ENCODE data around the gene OSBPL10. TPM values are rescaled to one million over a fixed set of nuclear protein-coding genes. Genes with fewer than 3 reads are reported as not detected.

OSBPL10 gene
- total RNA-seq, 1 experiment from 2014 or later: 48.0 TPM

DNA sequence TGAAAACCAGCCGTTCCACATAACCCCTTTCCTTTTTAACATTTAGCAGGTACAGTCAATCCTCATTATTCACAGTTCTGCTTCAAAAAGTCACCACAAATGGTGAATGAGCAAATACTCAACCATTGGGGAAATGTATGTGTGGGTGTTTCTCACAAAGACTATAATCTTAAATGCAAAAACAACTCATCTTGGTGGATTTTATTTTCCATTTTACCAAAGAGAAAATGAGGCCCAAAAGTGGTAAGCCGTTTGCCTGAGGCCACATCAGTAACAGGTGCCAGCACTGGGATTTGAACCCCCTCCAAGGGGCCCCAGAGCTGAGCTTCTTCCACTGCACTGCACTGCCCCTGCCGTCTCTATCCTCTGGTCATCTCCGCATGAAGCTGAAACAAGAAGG is 208.8 kb downstream of the OSBPL10 start:
- Histone ChIP-seq H4K20me1 (ENCODE audit: low read length) (no peaks in the 10 kb centered on the region), H3K4me2 (ENCODE audit: low read length) (no peak overlapping the region), H3K27me3 (ENCODE audit: low read length) (no peaks in the 10 kb centered on the region), H3K27ac (ENCODE audit: low read length) (no peak overlapping the region), H3K4me1 (ENCODE audit: insufficient read depth, low read length) (peaks cover 5% of the 10 kb centered on the region), H3F3A (ENCODE audit: low read length, unreplicated experiment) (no peaks in the 10 kb centered on the region), H3K4me3 (ENCODE audit: low read length) (no peak overlapping the region), H3K9me3 (ENCODE audit: low read length) (no peaks in the 10 kb centered on the region), H2AFZ (ENCODE audit: low read length) (no peak overlapping the region), H3K36me3 (ENCODE audit: low read depth, low read length) (no peaks in the 10 kb centered on the region), H3K9ac (ENCODE audit: low read length) (no peak overlapping the region), H3K9me2 (replicated peaks; ENCODE audit: low read length) (no peaks in the 10 kb centered on the region), H3K79me2 (ENCODE audit: low read length) (0 out of 2 replicates have a peak, but pooled peaks cover 4% of the 10 kb centered on the region)
- no TSS peak for BruUV-seq (replicated peaks)
- ATAC-seq (no peak), DNase-seq (no peak)
- TF ChIP-seq EZH2 (IDR thresholded peaks at IDR 0.05; ENCODE audit: low read length, unreplicated experiment) (no peak), EZH2phosphoT487 (IDR thresholded peaks at IDR 0.05; ENCODE audit: borderline replicate concordance, low read length) (no peak)
- TF ChIP-seq, protein P1, sequence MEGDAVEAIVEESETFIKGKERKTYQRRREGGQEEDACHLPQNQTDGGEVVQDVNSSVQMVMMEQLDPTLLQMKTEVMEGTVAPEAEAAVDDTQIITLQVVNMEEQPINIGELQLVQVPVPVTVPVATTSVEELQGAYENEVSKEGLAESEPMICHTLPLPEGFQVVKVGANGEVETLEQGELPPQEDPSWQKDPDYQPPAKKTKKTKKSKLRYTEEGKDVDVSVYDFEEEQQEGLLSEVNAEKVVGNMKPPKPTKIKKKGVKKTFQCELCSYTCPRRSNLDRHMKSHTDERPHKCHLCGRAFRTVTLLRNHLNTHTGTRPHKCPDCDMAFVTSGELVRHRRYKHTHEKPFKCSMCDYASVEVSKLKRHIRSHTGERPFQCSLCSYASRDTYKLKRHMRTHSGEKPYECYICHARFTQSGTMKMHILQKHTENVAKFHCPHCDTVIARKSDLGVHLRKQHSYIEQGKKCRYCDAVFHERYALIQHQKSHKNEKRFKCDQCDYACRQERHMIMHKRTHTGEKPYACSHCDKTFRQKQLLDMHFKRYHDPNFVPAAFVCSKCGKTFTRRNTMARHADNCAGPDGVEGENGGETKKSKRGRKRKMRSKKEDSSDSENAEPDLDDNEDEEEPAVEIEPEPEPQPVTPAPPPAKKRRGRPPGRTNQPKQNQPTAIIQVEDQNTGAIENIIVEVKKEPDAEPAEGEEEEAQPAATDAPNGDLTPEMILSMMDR (conservative IDR thresholded peaks at IDR 0.05; ENCODE audit: low read depth, low read length): no peak
- CTCF ChIA-PET: no interaction called here
- intact Hi-C loops (cut with micrococcal nuclease): no loop called here
- POLR2A ChIA-PET (ENCODE audit: unreplicated experiment): no interaction called here

DNA sequence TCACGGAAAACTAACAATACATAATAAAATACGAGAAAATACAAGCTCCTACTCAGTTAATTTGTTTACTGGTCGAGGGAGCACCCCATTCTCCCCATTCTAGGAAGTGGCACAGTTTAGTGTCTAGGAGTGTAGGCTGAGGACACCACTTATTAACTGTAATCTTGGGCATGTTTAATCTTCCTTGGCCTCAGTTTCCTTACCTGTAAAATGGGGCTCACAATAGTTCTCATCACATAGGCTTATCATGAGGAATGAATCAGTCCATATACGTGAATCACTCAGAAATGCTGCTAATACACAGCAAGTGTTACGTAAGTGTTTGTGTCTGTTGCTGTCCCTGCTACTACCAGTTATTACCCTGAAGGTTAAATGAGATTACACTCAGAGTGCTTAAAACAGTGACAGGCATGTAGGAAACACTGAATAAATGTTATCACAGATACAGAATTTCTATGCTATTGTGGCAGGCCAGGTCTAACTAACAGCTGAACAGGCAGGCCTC is 210.2 kb downstream of the OSBPL10 start:
- H3F3A ChIP-seq (ENCODE audit: low read length, unreplicated experiment): no peaks in the 10 kb centered on the region
- H3K9me3 ChIP-seq (ENCODE audit: low read length): no peaks in the 10 kb centered on the region
- H3K4me3 ChIP-seq (ENCODE audit: low read length): no peak overlapping the region
- H4K20me1 ChIP-seq (ENCODE audit: low read length): no peaks in the 10 kb centered on the region
- no peak overlapping the region for H2AFZ ChIP-seq (ENCODE audit: low read length)
- no peaks in the 10 kb centered on the region for H3K79me2 ChIP-seq (ENCODE audit: low read length)
- H3K36me3 ChIP-seq (ENCODE audit: low read depth, low read length): no peaks in the 10 kb centered on the region
- H3K9me2 ChIP-seq (replicated peaks; ENCODE audit: low read length): no peaks in the 10 kb centered on the region
- H3K4me2 ChIP-seq (ENCODE audit: low read length): no peak overlapping the region
- CTCF ChIA-PET: no interaction called here
- DNase-seq: peak; percentile 11
- no peak overlapping the region for H3K27ac ChIP-seq (ENCODE audit: low read length)
- POLR2A ChIA-PET (ENCODE audit: unreplicated experiment): no interaction called here
- no TSS peak for BruUV-seq (replicated peaks)
- no peaks in the 10 kb centered on the region for H3K27me3 ChIP-seq (ENCODE audit: low read length)
- H3K4me1 ChIP-seq (ENCODE audit: insufficient read depth, low read length): no peaks in the 10 kb centered on the region
- no peak for ATAC-seq
- H3K9ac ChIP-seq (ENCODE audit: low read length): no peak overlapping the region
- TF ChIP-seq, protein P1 (conservative IDR thresholded peaks at IDR 0.05; ENCODE audit: low read depth, low read length): no peak
- TF ChIP-seq EZH2phosphoT487 (IDR thresholded peaks at IDR 0.05; ENCODE audit: borderline replicate concordance, low read length) (no peak), EZH2 (IDR thresholded peaks at IDR 0.05; ENCODE audit: low read length, unreplicated experiment) (no peak)
- intact Hi-C loops (cut with micrococcal nuclease): no loop called here

DNA sequence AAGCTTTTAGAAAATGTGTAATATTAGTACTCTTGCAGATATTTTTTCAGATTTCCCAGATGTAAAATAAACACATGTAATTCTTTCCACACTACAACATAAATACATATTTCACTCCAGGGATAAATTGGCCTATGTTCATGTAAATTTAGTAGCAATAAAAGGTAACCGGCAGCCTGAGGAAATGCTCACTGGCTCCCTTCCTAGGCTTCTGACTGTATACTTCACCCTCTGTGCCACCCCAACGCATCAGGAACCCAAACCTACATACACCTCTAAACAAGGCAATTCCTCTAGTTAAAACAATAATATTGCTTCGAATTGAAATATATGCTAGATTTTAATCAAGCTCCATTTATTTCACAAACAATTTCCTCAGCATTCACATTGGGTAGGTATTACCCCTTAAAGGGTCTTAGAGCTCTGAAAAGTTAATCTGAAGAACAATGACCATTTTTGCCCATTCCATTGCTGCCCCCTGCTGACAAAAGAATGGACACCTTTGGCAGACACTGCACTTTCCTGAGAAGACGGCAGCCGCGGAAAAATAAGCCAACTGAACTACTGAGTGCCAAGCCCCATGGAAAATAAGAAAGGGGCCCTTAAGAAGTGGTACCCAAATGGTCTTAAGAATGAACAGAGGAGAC is 212.5 kb downstream of the OSBPL10 start:
- peak; percentile 58 for ATAC-seq
- POLR2A ChIA-PET (ENCODE audit: unreplicated experiment): interaction anchor here (0.7 kb wide), 1 partner anchor 571 kb away, joined by 3 read pairs; no protein-coding TSS in a partner anchor
- peak; percentile 65 for DNase-seq
- Histone ChIP-seq H3K9ac (ENCODE audit: low read length) (no peak overlapping the region), H3K79me2 (ENCODE audit: low read length) (no peaks in the 10 kb centered on the region), H3K36me3 (ENCODE audit: low read depth, low read length) (no peaks in the 10 kb centered on the region), H3K4me2 (ENCODE audit: low read length) (no peak overlapping the region), H3K27ac (ENCODE audit: low read length) (no peak overlapping the region), H3K27me3 (ENCODE audit: low read length) (no peaks in the 10 kb centered on the region), H3K9me2 (replicated peaks; ENCODE audit: low read length) (no peaks in the 10 kb centered on the region), H2AFZ (ENCODE audit: low read length) (no peak overlapping the region), H3K9me3 (ENCODE audit: low read length) (no peaks in the 10 kb centered on the region), H3K4me3 (ENCODE audit: low read length) (no peak overlapping the region), H3F3A (ENCODE audit: low read length, unreplicated experiment) (no peaks in the 10 kb centered on the region), H3K4me1 (ENCODE audit: insufficient read depth, low read length) (no peaks in the 10 kb centered on the region), H4K20me1 (ENCODE audit: low read length) (no peaks in the 10 kb centered on the region)
- intact Hi-C loops (cut with micrococcal nuclease): loop anchor here (1.0 to 5.0 kb wide), 3 partner anchors 158 to 601 kb away; no protein-coding TSS in a partner anchor
- CTCF ChIA-PET: no interaction called here
- TF ChIP-seq, protein P1 (conservative IDR thresholded peaks at IDR 0.05; ENCODE audit: low read depth, low read length): peak; percentile 68
- TF ChIP-seq EZH2 (IDR thresholded peaks at IDR 0.05; ENCODE audit: low read length, unreplicated experiment): no peak
- no TSS peak for BruUV-seq (replicated peaks)

Measured in PC-3 (cell line).